Measurements from ENCODE around the gene ATP2A1.

GRCh38 chr16:28901862-28902261 is 23.6 kb downstream of the ATP2A1 start:
- TF ChIP-seq POLR2A (IDR thresholded peaks at IDR 0.05) (no peak), CTCF (IDR thresholded peaks at IDR 0.05) (no peak)

Data from vagina (tissue), 2 donors.